Keratinocyte (primary cell): ENCODE data around the gene EXT2. TPM values are rescaled to one million over a fixed set of nuclear protein-coding genes. Genes with fewer than 3 reads are reported as not detected.

Experiments
- DNase-seq: peaks from one replicate; pipeline ENCODE4 v3.0.0-alpha.2; 2011; ENCODE audit warnings: low read depth, missing footprints, low spot score
- FAIRE-seq: peaks from 2 replicates; lab custom pipeline; 2011; peaks lifted over from hg19 to GRCh38; lab: Jason Lieb, UNC
- H2AFZ ChIP-seq: 2 replicates; pipeline ENCODE4 v1.6.0; 2012; ENCODE audit warnings: low read length, control low read depth, inconsistent platforms; ENCODE audit not compliant: control insufficient read depth
- H3K27ac ChIP-seq: 2 replicates; pipeline ENCODE4 v1.5.1; 2011; ENCODE audit warnings: low read length; ENCODE audit not compliant: control insufficient read depth, insufficient read depth
- H3K27me3 ChIP-seq: 3 replicates; pipeline ENCODE4 v1.6.0; 2011; ENCODE audit warnings: low read length; ENCODE audit not compliant: control insufficient read depth, insufficient read depth; ENCODE audit errors: extremely low read depth
- H3K36me3 ChIP-seq, 2 experiments: 2 replicates in 1 of 2; 3 replicates in 1 of 2; pipeline ENCODE4 v1.5.1; 2011; ENCODE audit warnings: low read length in 2 of 2, mild to moderate bottlenecking in 1 of 2; ENCODE audit not compliant: control insufficient read depth in 2 of 2, insufficient read depth in 2 of 2; ENCODE audit errors: extremely low read depth in 1 of 2
- H3K4me1 ChIP-seq: 3 replicates; pipeline ENCODE4 v1.5.1; 2011; ENCODE audit warnings: low read length; ENCODE audit not compliant: control insufficient read depth, insufficient read depth; ENCODE audit errors: extremely low read depth
- H3K4me2 ChIP-seq: 3 replicates; pipeline ENCODE4 v1.6.0; 2011; ENCODE audit warnings: low read depth, low read length; ENCODE audit not compliant: control insufficient read depth, insufficient read depth; ENCODE audit errors: extremely low read depth
- H3K4me3 ChIP-seq, 3 experiments: fragments of 200-600 bp in 1 of 3; sonication (generic) in 1 of 3; 2 replicates in 2 of 3; 3 replicates in 1 of 3; pipeline ENCODE4 v1.5.1; 2011 to 2016; ENCODE audit warnings: low read length in 3 of 3, mild to moderate bottlenecking in 3 of 3, control low read depth in 2 of 3, inconsistent platforms in 1 of 3, low read depth in 1 of 3, mixed read lengths in 1 of 3, mixed run types in 1 of 3, moderate library complexity in 1 of 3; ENCODE audit not compliant: control insufficient read depth in 2 of 3, insufficient read depth in 2 of 3; ENCODE audit errors: extremely low read depth in 1 of 3
- H3K79me2 ChIP-seq: 2 replicates; pipeline ENCODE4 v1.6.0; 2012; ENCODE audit warnings: low read length; ENCODE audit not compliant: control insufficient read depth, insufficient read depth
- H3K9ac ChIP-seq: 3 replicates; pipeline ENCODE4 v1.6.0; 2011; ENCODE audit warnings: low read length; ENCODE audit not compliant: control insufficient read depth, insufficient read depth; ENCODE audit errors: extremely low read depth
- H3K9me1 ChIP-seq: 3 replicates; pipeline ENCODE4 v1.6.0; 2011; ENCODE audit warnings: low read length; ENCODE audit not compliant: control insufficient read depth, insufficient read depth; ENCODE audit errors: extremely low read depth
- H3K9me3 ChIP-seq: 2 replicates; pipeline ENCODE4 v1.5.1; 2012; ENCODE audit warnings: low read depth, low read length; ENCODE audit not compliant: control insufficient read depth
- H4K20me1 ChIP-seq: 3 replicates; pipeline ENCODE4 v1.6.0; 2011; ENCODE audit warnings: low read length; ENCODE audit not compliant: control insufficient read depth, insufficient read depth; ENCODE audit errors: extremely low read depth
- CTCF ChIP-seq, 3 experiments: IDR thresholded peaks in 1 of 3; conservative IDR thresholded peaks in 1 of 3; optimal IDR thresholded peaks in 1 of 3; 2 replicates in 2 of 3; 3 replicates in 1 of 3; pipeline versions ENCODE3 to v1.5.1; 2011; ENCODE audit warnings: low read length in 3 of 3, mild to moderate bottlenecking in 3 of 3, moderate library complexity in 2 of 3, control low read depth in 1 of 3, inconsistent platforms in 1 of 3; ENCODE audit not compliant: insufficient read depth in 2 of 3; ENCODE audit errors: extremely low read depth in 1 of 3
- EZH2 ChIP-seq: IDR thresholded peaks from one replicate; pipeline ENCODE4 v1.6.1; 2012; ENCODE audit warnings: inconsistent platforms, mild to moderate bottlenecking, low read length, moderate library complexity
- dilution Hi-C: fragments of 300-500 bp; cut with MboI; formaldehyde crosslinking; loops from one replicate; pipeline ENCODE4 v1.7.0; 2020; ENCODE audit warnings: low sequenced_read_pairs; ENCODE audit not compliant: extremely low pct_ligation_motif_present
- polyA plus RNA-seq, 5 experiments: library from polyadenylated mRNA; depleted of rRNA in 3 of 5; stranded (reverse) in 3 of 5; stranded (forward) in 1 of 5; unstranded in 1 of 5; fragments of >200 nt; gene quantifications; 1 replicate in 1 of 5; 2 replicates in 3 of 5; 3 replicates in 1 of 5; pipeline versions ENCODE4 v1.2.1 to v1.2.3, GENCODE V29; 2011 to 2012; ENCODE audit warnings: missing spikeins in 2 of 5, low read depth in 1 of 5, low replicate concordance in 1 of 5

EXT2 gene
- polyA plus RNA-seq, 1 donor (not counting 4 experiments of a cell fraction or from before 2014, with no cell fraction given): 148 TPM

- Histone ChIP-seq H3K4me1 (no peaks in the 10 kb centered on the region), H2AFZ (no peak overlapping the region), H3K4me3 (no peak overlapping the region), H3K9ac (no peak overlapping the region), H4K20me1 (no peaks in the 10 kb centered on the region), H3K4me2 (no peak overlapping the region), H3K27me3 (no peaks in the 10 kb centered on the region), H3K79me2 (no peaks in the 10 kb centered on the region), H3K27ac (no peak overlapping the region), H3K9me3 (no peaks in the 10 kb centered on the region), H3K36me3 (peaks cover 1 to 3% of the 10 kb centered on the region in 2 experiments), H3K9me1 (no peaks in the 10 kb centered on the region)
- no peak for TF ChIP-seq CTCF (optimal IDR thresholded peaks at IDR 0.05 in 1 of 3, IDR thresholded peaks at IDR 0.05 in 1 of 3, conservative IDR thresholded peaks at IDR 0.05 in 1 of 3; ENCODE audit: extremely low read depth in 1 of 3, insufficient read depth in 2 of 3, low read length in 3 of 3)
- DNase-seq (no peak), FAIRE-seq (no peak)
- dilution Hi-C loops: no loop called here
Observed at GRCh38 chr11:44205352-44205751, 109.9 kb downstream of the EXT2 start.

DNA sequence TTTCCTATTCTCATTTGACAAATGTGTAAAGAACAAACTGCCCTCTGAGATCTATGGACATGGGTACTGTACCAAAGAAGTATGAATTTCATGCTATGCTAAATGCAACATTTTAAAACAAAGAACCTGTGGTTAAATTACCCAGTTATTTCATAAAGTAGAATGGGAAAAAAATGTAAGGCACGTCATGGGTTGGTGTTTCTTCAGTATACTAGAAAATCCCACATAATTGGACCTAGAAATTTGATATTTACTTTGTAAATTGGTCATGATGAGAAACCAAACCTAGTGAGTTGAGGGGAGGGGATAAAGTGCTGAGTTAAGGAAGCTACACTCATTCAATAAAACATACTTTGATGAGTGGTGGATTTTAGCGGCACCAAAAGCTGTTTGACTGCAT lies 110.4 kb downstream of the EXT2 start:
- Histone ChIP-seq H3K4me3 (no peak overlapping the region), H4K20me1 (no peaks in the 10 kb centered on the region), H3K27ac (no peak overlapping the region), H2AFZ (no peak overlapping the region), H3K9ac (no peak overlapping the region), H3K79me2 (no peaks in the 10 kb centered on the region), H3K9me3 (no peaks in the 10 kb centered on the region), H3K27me3 (no peaks in the 10 kb centered on the region), H3K36me3 (peaks cover 0 to 3% of the 10 kb centered on the region in 2 experiments), H3K4me2 (no peak overlapping the region), H3K9me1 (no peaks in the 10 kb centered on the region), H3K4me1 (no peaks in the 10 kb centered on the region)
- FAIRE-seq: no peak
- TF ChIP-seq CTCF (optimal IDR thresholded peaks at IDR 0.05 in 1 of 3, IDR thresholded peaks at IDR 0.05 in 1 of 3, conservative IDR thresholded peaks at IDR 0.05 in 1 of 3; ENCODE audit: extremely low read depth in 1 of 3, insufficient read depth in 2 of 3, low read length in 3 of 3): no peak
- TF ChIP-seq EZH2: no peak
- dilution Hi-C loops: no loop called here
- DNase-seq: no peak
